ENCODE data around the gene HBS1L.

- TF ChIP-seq CTCF (optimal IDR thresholded peaks at IDR 0.05 in 1 of 3, IDR thresholded peaks at IDR 0.05 in 1 of 3, conservative IDR thresholded peaks at IDR 0.05 in 1 of 3; ENCODE audit: extremely low read depth in 1 of 3, insufficient read depth in 2 of 3, low read length in 3 of 3) (no peak), EZH2 (IDR thresholded peaks at IDR 0.05; ENCODE audit: low read length) (no peak)
Measured at GRCh38 chr6:135090819-135091218, 36.2 kb upstream of the HBS1L start.

Measured in keratinocyte (primary cell).